ENCODE data around the gene LTO1.
"Not testable (repeated sequence)": the region's sequence is repeated elsewhere in the genome, so short reads cannot be mapped to it uniquely, and the experiment has no call there.

Gene LTO1

DNA sequence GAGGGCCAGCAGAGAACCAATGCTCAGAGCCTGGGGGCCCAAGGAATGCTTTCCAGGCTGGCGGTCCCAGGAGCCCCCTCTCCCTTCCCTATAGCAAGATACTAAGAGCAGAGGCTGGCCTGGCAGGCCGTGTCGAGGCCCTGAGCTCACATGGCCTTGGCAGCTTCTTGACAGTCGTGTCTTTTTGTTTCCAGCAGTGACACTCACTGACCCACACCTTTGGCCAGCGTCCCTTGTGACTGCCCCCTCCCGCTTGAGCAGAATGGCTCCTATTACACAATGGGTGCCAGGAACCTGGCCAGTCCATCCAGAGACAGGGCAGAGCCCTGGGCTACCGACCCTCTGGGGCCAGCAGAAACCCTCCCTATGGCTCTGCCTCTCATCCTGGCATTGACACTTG lies 40.6 kb downstream of the LTO1 start:
- DNase-seq (ENCODE audit: low read depth in 2 of 2): no peak

DNA sequence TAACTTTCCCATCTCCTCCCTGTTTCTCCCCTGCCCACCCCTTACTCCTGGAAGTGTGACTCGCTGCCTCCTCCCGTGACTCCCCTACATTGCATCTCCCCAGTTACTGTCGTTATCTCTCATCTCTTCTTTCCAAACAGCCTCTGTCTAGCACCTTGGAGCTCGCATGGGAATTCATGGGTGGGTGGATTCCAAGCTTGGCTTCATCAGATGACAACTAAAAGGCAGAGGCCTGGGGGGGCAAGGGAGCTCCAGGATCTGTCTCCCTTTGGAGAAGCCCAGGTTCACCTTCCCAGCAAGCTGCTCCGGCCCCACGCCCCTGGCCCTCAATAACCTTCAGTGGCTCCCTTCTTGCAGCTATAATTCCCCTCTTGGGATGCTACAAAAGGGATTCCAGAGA lies 41.1 kb downstream of the LTO1 start:
- no peak for DNase-seq (ENCODE audit: low read depth in 2 of 2)

DNA sequence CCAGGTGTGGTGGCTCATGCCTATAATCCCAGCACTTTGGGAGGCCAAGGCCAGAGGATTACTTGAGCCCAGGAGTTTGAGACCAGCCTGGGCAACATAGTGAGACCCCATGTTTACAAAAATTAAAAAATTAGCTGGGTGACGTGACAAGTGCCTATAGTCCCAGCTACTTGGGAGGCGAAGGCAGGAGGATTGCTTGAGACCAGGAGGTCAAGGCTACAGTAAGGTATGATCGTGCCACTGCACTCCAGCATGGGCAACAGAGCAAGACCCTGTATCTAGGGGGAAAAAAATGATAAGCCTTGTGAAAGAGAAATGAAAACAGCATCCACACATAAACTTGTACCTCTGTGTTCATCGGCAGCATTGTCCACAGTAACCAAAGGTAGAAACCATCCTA lies 42.3 kb downstream of the LTO1 start:
- DNase-seq (ENCODE audit: low read depth in 2 of 2): no peak

GRCh38 chr11:69630424-69630823 lies 44.7 kb downstream of the LTO1 start:
- no peak for DNase-seq (ENCODE audit: low read depth in 2 of 2)

GRCh38 chr11:69630017-69630416 lies 45.1 kb downstream of the LTO1 start:
- no peak for DNase-seq (ENCODE audit: low read depth in 2 of 2)

DNA sequence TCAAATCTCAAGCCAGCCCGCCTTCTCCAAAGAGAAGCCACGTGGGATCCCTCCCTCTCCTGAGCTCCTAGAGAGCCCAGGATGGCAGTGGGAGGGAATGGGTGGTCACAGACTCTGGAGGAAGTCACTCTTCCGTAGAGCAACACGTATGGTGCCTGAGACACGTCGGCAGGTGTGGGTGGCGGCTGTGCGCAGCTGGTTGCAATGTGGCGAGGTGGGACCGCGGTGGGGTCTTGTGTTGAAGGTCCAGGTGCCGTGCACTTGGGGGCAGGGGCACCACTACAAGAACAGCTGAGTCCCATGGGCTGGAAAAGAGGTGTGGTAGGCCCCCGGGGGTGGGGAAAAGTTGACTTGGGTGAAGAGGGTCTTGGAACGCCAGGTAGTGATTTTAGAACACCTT lies 47.6 kb downstream of the LTO1 start:
- DNase-seq (ENCODE audit: low read depth in 2 of 2): no peak

- no peak for DNase-seq (ENCODE audit: low read depth in 2 of 2)
These were observed 49.7 kb downstream of the LTO1 start for GRCh38 chr11:69625476-69625875.

DNA sequence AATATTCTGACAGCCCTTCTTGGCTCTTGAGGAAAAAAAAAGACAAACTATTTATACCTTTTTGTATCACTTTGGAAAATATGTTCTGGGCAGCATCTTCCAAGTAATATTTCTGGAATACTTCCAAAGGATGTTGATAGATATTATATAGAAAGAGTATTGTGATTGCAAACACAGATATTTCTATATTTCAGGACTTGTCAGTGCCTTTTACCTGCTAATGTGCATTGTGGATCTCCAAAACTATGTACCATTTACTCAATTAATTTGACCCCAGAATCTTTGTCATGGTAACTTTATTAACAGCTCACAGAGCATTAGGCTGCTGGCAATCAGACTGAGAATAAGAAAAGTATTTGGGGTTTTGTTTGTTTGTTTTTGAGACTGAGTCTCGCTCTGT lies 50.9 kb downstream of the LTO1 start:
- DNase-seq (ENCODE audit: low read depth in 2 of 2): no peak

DNA sequence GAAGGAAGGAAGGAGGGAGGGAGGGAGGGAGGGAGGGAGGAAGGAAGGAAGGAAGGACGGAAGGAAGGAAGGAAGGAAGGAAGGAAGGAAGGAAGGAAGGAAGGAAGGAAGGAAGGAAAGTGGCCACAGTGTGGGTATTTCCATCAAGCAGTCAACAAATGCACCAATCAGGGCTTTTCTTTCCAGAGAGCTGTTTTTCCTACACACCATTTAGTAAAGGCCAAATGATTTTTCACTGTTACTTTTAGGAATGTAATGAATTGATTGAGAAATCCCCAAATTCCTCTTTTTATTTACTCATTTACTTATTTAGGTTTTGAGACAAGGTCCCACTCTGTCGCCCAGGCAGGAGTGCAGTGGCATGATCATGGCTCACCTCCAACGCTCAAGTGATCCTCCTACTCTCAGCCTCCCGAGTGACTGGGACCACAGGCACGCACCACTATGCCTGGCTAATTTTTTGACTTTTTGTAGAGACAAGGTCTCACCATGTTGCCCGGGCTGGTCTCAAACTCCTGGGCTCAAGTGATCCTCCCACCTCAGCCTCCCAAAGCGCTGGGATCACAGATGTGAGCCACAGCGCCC lies 53.0 kb downstream of the LTO1 start:
- DNase-seq (ENCODE audit: low read depth in 2 of 2): not testable (repeated sequence)

- no peak for DNase-seq (ENCODE audit: low read depth in 2 of 2)
These were observed 54.4 kb downstream of the LTO1 start for GRCh38 chr11:69620683-69621290.

DNA sequence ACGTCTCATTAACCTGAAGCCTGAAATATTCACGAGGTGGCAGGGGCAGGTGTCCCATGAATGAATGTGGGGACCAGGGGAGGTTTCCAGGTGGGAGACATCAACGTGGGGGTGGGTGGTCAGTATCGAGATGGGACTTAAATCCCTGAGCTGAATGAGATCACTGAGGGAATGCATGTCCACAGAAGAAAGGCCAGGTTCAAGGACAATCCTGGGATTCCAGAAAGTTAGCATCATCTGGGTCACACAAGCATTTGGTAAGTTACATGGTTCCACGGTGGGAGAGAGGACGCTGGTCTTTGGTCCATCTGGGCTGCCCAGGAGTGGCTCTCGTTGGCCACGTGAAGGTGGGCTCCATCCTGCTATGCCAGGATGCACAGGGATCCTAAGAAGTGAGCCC lies 56.9 kb downstream of the LTO1 start:
- DNase-seq (ENCODE audit: low read depth in 2 of 2): no peak

DNA sequence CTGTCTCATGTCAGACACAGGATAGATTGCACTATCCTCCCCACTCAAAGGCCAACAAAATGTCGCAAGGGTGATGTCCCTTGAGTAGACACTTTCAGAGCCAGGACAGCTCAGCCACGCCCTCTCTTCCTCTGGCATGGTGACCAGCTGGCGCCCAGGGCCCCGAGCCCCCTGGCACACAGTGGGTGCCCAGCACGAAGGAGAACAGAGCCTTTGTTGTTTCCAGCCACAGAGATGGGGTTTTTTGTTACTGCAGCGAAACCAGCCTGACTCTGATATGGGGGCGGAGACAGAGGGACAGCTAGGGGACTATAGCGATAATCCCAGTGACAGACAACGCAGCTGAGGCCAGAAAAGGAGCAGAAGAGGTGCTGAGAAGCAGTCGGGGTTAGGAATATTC lies 57.5 kb downstream of the LTO1 start:
- no peak for DNase-seq (ENCODE audit: low read depth in 2 of 2)

DNA sequence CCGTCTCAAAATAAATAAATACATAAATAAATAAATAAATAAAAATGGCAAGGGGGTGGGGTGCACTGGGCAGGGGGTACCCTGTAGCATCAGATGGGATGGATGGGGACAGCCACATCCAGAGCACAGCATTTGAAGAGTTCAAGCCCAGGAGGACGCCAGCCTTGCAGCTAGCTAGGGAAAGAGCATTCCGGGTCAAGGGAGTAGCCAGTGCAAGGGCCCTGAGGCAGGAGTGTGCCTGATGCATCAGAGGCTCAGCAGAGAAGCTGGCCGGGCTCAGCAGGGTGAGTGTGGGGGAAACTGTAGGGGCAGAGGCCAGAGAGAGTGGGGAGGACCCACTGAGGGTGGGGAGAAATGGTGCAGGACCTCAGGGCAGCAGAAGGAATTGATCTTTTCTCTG lies 57.9 kb downstream of the LTO1 start:
- DNase-seq (ENCODE audit: low read depth in 2 of 2): no peak
